HG03135 (cell line): Measurements from ENCODE around the gene GRK7.
"Not testable (repeated sequence)": the region's sequence is repeated elsewhere in the genome, so short reads cannot be mapped to it uniquely, and the experiment has no call there.

Experiments
- ATAC-seq: cut with Tn5 transposase; IDR thresholded peaks from one replicate; pipeline ENCODE4 v1.9.1; 2021; ENCODE audit warnings: mild to moderate bottlenecking, moderate library complexity; ENCODE audit not compliant: unreplicated experiment

The GRK7 gene

GRCh38 chr3:141793476-141794260 is 30.5 kb downstream of the GRK7 start:
- no peak for ATAC-seq

- no peak for ATAC-seq
Measured at GRCh38 chr3:141795276-141795675, 32.1 kb downstream of the GRK7 start.

GRCh38 chr3:141795741-141796080 is 32.5 kb downstream of the GRK7 start:
- ATAC-seq = no peak

- ATAC-seq = peak; percentile 95
Measured at GRCh38 chr3:141796081-141796888, 33.1 kb downstream of the GRK7 start.

- no peak for ATAC-seq
Measured at GRCh38 chr3:141796889-141797781, 33.9 kb downstream of the GRK7 start.

- ATAC-seq = no peak
Measured at GRCh38 chr3:141797819-141798447, 34.7 kb downstream of the GRK7 start.

- no peak for ATAC-seq
Measured at GRCh38 chr3:141798448-141798845, 35.2 kb downstream of the GRK7 start.

- ATAC-seq = no peak
Measured at GRCh38 chr3:141802316-141803077, 39.3 kb downstream of the GRK7 start.

- not testable (repeated sequence) for ATAC-seq
Measured at GRCh38 chr3:141803538-141803937, 40.3 kb downstream of the GRK7 start.

- no peak for ATAC-seq
Measured at GRCh38 chr3:141804447-141804777, 41.2 kb downstream of the GRK7 start.

GRCh38 chr3:141804778-141805639 is 41.8 kb downstream of the GRK7 start:
- ATAC-seq = no peak

- ATAC-seq = no peak
Measured at GRCh38 chr3:141807277-141808033, 44.2 kb downstream of the GRK7 start.

- no peak for ATAC-seq
Measured at GRCh38 chr3:141808586-141808985, 45.4 kb downstream of the GRK7 start.

GRCh38 chr3:141810161-141810560 is 47.0 kb downstream of the GRK7 start:
- no peak for ATAC-seq

- ATAC-seq = no peak
Measured at GRCh38 chr3:141811348-141811747, 48.1 kb downstream of the GRK7 start.

GRCh38 chr3:141812084-141812483 is 48.9 kb downstream of the GRK7 start:
- ATAC-seq = no peak

GRCh38 chr3:141812586-141812985 is 49.4 kb downstream of the GRK7 start:
- ATAC-seq = no peak
